Activated T-helper 1 cell treated with anti-CD3 and anti-CD28 coated beads, Interleukin-12 subunit alpha, Interleukin-12 subunit beta, Interleukin-2, Interleukin-4 antibody, amounts not matched to agents 30 ng/mL and 10 ng/mL and 1 ng/mL, durations not matched to agents 14 hours and 24 hours and 36 hours (primary cell): Measurements from ENCODE around the gene CD44. TPM values are rescaled to one million over a fixed set of nuclear protein-coding genes. Genes with fewer than 3 reads are reported as not detected.

Experiments
- DNase-seq: peaks from one replicate; pipeline ENCODE4 v3.0.0; 2021; ENCODE audit warnings: low spot score
- H3K27ac Mint-ChIP-seq: one replicate; pipeline ENCODE4 v1.8.0; 2021; ENCODE audit warnings: mild to moderate bottlenecking, mixed read lengths
- H3K27me3 Mint-ChIP-seq: one replicate; pipeline ENCODE4 v1.8.0; 2022; ENCODE audit warnings: mild to moderate bottlenecking, moderate library complexity, mixed read lengths; ENCODE audit not compliant: insufficient read depth
- H3K36me3 Mint-ChIP-seq: one replicate; pipeline ENCODE4 v1.8.0; 2021; ENCODE audit warnings: low read depth, mixed read lengths
- H3K4me1 Mint-ChIP-seq: one replicate; pipeline ENCODE4 v1.8.0; 2021; ENCODE audit warnings: low read depth, mixed read lengths
- H3K4me3 Mint-ChIP-seq: one replicate; pipeline ENCODE4 v1.8.0; 2021; ENCODE audit warnings: mild to moderate bottlenecking, moderate library complexity, mixed read lengths
- H3K9me3 Mint-ChIP-seq: one replicate; pipeline ENCODE4 v1.8.0; 2021; ENCODE audit warnings: mixed read lengths
- intact Hi-C: fragments of 100-400 bp; cut with micrococcal nuclease; formaldehyde crosslinking; loops from one replicate; pipeline ENCODE4 v1.15.1; 2024
- total RNA-seq: library from RNA; stranded (reverse); gene quantifications from 2 replicates; pipeline ENCODE4 v1.2.3, GENCODE V29; 2022

The CD44 gene
- total RNA-seq, 1 donor from 2014 or later: 547 TPM

DNA sequence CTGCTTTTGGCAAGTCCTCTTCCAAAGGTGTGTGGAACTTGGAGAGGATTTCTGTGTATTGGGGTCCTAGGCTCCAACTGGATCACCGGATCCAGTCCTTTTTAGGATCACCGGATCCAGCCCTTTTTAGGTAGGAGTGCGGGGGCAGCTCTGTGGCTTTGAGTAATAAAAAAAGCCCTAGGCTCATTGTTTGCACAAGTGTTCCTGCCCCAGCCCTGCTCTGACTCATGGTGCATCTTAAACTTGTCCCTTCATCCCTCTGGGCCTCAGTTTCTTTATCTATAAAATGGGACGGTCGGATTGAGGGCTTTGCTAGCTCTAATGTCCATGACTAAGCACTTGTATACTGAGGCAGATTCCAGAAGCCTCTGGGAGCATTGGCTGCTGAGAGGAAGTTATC, 22.7 kb upstream of the CD44 start:
- peaks cover 5% of the 10 kb centered on the region for H3K36me3 Mint-ChIP-seq
- peaks cover 28% of the 10 kb centered on the region for H3K27me3 Mint-ChIP-seq
- peaks cover 43% of the 10 kb centered on the region for H3K4me1 Mint-ChIP-seq
- DNase-seq: no peak
- no peak overlapping the region for H3K27ac Mint-ChIP-seq
- no peak overlapping the region for H3K4me3 Mint-ChIP-seq
- intact Hi-C loops: no loop called here
- peaks cover 4% of the 10 kb centered on the region for H3K9me3 Mint-ChIP-seq

DNA sequence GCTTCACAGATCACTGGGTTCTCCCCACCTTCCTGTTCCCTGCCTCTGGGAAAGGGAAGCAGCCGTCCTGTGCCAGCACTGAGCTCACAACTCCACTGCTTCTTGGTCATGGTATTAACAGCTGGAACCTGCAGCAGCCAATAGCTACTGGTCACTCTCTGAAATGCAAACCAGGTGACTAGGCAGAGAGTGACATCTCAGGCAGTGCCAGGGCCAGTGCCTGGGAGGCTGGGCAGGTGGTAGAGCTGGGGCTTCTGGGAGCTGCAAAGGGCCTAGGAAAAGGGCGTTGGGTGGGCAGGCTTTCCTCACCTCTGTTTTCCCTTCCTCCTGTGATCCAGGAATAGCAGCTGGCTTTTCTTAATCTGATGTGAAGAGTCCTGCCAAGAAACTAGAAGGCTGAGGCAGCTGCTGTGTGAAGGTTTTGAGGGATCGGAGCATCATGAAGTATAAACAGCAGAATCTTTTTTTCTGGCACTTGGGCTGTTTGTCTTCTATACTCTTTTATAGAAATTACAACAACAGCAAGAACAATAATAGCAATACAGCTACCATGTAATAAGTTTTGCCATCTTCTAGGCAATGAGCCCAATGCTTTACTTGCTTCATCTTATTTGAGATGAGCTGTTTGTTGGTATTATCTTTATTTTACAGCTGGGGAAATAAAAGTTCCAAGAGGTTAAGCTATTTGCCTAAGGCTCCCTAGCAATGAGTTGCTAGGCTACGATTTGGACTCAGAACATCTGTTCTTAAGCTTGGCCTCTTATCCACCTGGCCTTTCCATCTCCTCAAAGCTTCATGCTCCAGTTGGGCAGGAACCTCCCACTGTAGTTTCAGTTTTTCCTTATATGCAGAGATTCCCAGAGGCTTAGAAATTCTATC, 22.0 kb upstream of the CD44 start:
- H3K4me1 Mint-ChIP-seq: peaks cover 43% of the 10 kb centered on the region
- H3K27ac Mint-ChIP-seq: no peak overlapping the region
- H3K36me3 Mint-ChIP-seq: peaks cover 5% of the 10 kb centered on the region
- peaks cover 28% of the 10 kb centered on the region for H3K27me3 Mint-ChIP-seq
- no peak overlapping the region for H3K4me3 Mint-ChIP-seq
- intact Hi-C loops: no loop called here
- peaks cover 4% of the 10 kb centered on the region for H3K9me3 Mint-ChIP-seq
- DNase-seq: no peak

DNA sequence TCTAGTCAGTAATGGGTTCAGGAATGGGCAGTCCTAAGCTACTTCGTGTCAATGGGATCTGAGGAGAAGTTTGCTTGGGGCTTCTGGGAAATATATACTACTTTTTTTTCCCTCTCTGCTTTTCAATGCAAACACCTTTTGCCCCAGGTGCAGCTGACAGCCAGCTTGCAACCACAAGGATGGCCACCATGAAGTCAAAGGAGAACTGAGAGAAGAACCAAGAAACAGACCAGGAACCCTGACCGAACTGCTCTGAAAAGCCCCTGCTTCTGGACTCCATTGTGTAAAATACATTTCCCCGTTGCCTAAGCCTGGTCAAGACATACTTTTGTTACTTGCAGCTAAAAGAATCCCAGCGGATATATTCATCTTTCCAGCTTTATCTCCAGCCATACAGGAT, 20.1 kb upstream of the CD44 start:
- no peak overlapping the region for H3K4me3 Mint-ChIP-seq
- peaks cover 51% of the 10 kb centered on the region for H3K4me1 Mint-ChIP-seq
- intact Hi-C loops: no loop called here
- peaks cover 21% of the 10 kb centered on the region for H3K27me3 Mint-ChIP-seq
- peaks cover 4% of the 10 kb centered on the region for H3K9me3 Mint-ChIP-seq
- peaks cover 5% of the 10 kb centered on the region for H3K36me3 Mint-ChIP-seq
- H3K27ac Mint-ChIP-seq: no peak overlapping the region
- DNase-seq: no peak

DNA sequence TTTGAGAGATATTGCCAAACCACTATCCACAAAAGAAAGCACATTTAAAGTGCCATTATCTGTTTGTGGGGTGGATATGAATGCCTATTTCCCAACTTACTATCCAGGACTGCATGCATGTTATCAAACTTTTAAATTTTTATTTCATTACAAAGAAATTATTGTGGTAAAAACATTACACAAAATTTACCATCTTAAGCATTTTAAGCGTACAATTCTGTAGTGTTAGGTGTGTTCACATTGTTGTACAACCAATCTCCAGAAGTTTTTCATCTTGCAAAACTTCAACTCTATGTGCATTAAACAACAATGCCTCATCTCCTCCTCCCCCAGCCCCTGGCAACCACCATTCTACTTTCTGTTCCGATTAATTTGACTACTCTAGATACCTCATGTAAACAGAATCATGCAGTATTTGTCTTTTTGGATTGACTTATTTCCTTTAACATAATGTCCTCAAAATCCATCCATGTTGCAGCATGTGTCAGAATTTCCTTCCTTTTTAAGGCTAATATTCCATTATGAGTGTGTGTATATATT, 17.6 kb upstream of the CD44 start:
- peaks cover 4% of the 10 kb centered on the region for H3K9me3 Mint-ChIP-seq
- DNase-seq: no peak
- peaks cover 67% of the 10 kb centered on the region for H3K4me1 Mint-ChIP-seq
- intact Hi-C loops: no loop called here
- H3K27me3 Mint-ChIP-seq: peaks cover 20% of the 10 kb centered on the region
- peaks cover 5% of the 10 kb centered on the region for H3K36me3 Mint-ChIP-seq
- no peak overlapping the region for H3K4me3 Mint-ChIP-seq
- no peak overlapping the region for H3K27ac Mint-ChIP-seq

DNA sequence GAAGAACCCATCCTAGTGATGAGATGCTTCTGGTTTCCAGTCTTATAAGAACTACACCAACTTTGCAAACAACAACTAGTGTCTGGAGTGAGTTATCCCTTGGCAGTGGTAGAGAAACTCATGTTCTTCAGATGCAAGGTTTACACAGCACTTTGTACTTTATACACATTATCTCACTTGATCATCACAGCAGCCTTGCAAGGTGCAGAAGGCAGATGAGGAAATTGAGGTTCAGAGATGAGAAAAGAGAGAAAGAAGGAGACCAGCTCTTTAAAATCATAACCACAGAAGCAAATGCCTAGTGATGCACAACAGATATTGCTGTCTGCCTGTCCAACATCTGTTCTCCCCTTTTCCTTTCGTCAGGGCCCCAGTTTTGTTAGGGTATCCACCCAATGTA, 16.7 kb upstream of the CD44 start:
- Mint-ChIP-seq H3K4me1 (peaks cover 76% of the 10 kb centered on the region), H3K27me3 (peaks cover 20% of the 10 kb centered on the region), H3K27ac (peak overlapping the region; percentile 32), H3K9me3 (peaks cover 4% of the 10 kb centered on the region), H3K4me3 (no peak overlapping the region), H3K36me3 (peaks cover 5% of the 10 kb centered on the region)
- DNase-seq: no peak
- intact Hi-C loops: loop anchor here (1.0 kb wide), 1 partner anchor 110 kb away; no protein-coding TSS in a partner anchor

DNA sequence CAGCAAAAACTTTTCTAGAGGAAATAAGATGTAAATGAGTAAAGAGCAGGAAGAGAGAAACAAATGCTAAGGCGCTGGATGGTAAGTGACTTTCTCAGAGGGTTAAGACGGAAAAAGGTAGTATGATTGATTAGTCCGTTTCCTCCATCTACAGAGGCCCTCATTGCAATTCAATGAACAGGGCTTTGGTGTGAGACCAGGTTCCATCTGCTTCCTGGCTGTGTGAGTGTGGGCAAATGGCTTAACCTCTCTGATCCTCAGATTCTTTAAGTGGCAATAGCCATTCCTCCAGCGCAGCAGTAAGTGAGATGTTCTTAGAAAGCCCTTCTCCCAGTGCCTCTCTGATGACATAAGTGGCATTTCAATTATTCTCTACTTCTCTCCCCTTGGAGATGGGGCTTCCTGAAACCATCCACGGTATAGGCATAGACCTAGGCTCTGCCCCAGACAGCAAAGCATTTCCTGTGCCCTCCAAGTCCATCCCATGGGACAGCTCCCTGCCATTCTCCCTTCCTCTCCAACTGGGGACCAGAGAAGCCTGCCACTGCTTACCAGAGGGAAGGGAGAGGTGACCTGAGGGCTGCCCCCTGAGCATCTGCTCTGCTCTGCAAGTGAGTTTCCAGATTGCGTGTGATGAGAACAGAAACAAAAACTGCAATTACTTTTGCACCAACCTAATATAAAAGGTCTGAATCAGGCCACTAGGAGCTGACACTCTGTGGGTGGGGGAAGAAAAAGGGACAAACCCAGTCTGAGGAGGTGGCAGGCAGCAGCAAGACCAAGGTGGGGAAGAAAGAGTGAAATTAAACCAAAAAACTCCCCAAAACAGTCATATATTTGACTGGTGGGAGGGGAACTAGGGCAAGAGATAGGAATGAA, 12.7 kb upstream of the CD44 start:
- H3K27ac Mint-ChIP-seq: peak overlapping the region; percentile 84
- H3K27me3 Mint-ChIP-seq: no peaks in the 10 kb centered on the region
- no peaks in the 10 kb centered on the region for H3K36me3 Mint-ChIP-seq
- peaks cover 58% of the 10 kb centered on the region for H3K4me1 Mint-ChIP-seq
- no peaks in the 10 kb centered on the region for H3K9me3 Mint-ChIP-seq
- DNase-seq: no peak
- H3K4me3 Mint-ChIP-seq: peak overlapping the region; percentile 64
- intact Hi-C loops: loop anchor here (1.0 to 5.0 kb wide), 14 partner anchors 13 to 474 kb away; partner anchors contain the start of genes APIP, CD44 and PDHX

DNA sequence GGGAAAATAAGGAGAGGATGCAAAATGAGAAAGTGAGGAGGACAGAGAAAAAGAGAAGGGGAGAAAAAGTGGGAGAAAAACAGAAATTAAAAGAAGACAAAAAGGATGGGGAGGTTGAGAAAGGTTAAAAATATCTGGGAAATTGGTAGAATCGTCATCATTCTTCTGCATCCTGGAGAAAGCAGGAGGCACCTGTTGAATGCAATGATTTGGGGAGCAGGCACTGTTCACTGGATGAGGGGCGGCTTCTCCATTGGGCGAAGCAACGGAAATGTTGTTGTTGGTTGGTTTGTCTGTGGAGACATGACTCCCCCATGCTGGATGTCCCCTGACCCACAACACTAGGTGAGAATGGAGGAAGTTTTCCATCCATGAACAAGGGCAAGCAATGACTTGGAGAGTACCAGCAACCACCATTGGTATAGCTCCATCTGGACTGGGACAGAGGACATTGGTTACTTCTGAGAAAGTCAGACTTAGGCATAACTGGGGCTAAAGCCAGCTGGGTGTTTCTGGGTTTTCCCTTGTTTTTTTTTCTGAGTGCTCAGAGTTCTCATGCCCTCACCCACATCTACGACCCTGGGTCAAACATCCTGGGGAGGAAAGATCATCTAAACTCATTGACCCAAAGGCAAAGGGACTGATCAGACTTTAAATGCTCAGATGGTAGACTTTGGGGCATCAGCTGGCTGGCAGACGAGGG, 11.9 kb upstream of the CD44 start:
- Mint-ChIP-seq H3K4me1 (peaks cover 57% of the 10 kb centered on the region), H3K36me3 (no peaks in the 10 kb centered on the region), H3K27me3 (peaks cover 2% of the 10 kb centered on the region), H3K4me3 (peak overlapping the region; percentile 45), H3K27ac (peak overlapping the region; percentile 84), H3K9me3 (no peaks in the 10 kb centered on the region)
- intact Hi-C loops: loop anchor here (1.0 to 5.0 kb wide), 14 partner anchors 12 to 475 kb away; partner anchors contain the start of genes APIP, CD44 and PDHX
- no peak for DNase-seq

DNA sequence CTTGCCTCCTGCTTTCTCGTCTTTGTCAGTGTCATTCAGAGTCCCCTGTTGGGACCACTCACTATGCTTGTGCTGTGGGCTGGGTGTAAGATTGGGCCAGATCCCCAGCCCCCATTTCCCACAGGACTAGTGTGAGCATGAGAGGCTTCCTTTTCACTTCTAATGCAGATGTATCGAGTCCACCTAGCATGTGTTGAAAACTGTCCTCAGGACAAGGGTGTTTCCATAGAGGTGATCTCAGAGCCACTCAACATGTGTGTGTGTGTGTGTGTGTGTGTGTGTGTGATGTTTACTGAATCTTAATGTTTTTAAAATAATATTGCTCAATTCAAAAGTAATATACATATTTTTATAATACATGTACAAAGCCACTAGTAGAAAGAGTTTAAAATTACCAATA, 11.4 kb upstream of the CD44 start:
- Mint-ChIP-seq H3K4me1 (peaks cover 53% of the 10 kb centered on the region), H3K27ac (no peak overlapping the region)
- intact Hi-C loops: loop anchor here (5.0 kb wide), 3 partner anchors 110 to 475 kb away; partner anchors contain the start of genes APIP and PDHX

DNA sequence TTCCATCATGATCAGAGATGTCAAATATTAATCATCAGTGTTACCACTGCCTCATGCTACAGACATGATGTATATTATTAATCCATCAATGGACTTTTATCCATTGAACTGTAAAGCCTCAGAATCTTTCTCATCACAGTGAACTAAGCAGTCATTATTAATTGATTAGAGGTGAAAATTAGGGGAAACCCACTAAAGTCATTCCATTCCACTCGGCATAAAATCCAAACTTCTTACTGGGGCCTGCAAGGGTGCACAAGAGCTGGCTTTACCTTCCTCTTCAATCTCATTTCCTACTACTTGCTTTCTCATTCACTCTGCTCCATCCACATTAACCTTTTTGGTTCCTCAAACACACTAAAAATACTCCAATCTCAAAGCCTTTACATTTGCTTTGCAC, 7.9 kb upstream of the CD44 start:
- peaks cover 48% of the 10 kb centered on the region for H3K4me1 Mint-ChIP-seq
- H3K4me3 Mint-ChIP-seq: no peak overlapping the region
- intact Hi-C loops: no loop called here
- no peak for DNase-seq
- H3K27ac Mint-ChIP-seq: no peak overlapping the region
- peaks cover 4% of the 10 kb centered on the region for H3K27me3 Mint-ChIP-seq
- peaks cover 2% of the 10 kb centered on the region for H3K36me3 Mint-ChIP-seq
- H3K9me3 Mint-ChIP-seq: no peaks in the 10 kb centered on the region

More for the DNA sequence above, 11.4 kb upstream of the CD44 start:
- no peaks in the 10 kb centered on the region for H3K36me3 Mint-ChIP-seq
- H3K27me3 Mint-ChIP-seq: peaks cover 4% of the 10 kb centered on the region
- H3K9me3 Mint-ChIP-seq: no peaks in the 10 kb centered on the region
- no peak for DNase-seq
- no peak overlapping the region for H3K4me3 Mint-ChIP-seq

DNA sequence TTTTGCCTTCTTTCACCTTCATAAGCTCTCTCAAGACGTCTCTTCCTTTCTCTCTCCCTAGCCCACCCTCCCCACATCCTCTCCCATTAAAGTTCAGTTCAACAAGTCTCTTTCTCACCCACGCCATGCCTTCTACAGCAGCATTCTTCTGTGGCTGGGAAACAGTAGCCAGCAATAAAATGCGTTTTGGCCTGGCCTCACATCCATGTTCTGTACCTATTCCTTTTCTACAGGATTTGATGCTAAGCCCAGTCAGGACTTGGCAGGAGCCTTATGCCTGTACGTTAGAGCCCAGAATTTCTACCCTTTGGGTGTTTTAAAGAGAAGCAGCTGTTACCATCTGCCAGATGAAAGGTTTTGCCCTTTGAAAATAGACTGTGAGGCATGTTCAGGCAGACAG, 7.1 kb upstream of the CD44 start:
- Mint-ChIP-seq H3K27ac (no peak overlapping the region), H3K4me1 (peaks cover 40% of the 10 kb centered on the region), H3K36me3 (peaks cover 2% of the 10 kb centered on the region), H3K4me3 (no peak overlapping the region), H3K9me3 (no peaks in the 10 kb centered on the region), H3K27me3 (peaks cover 4% of the 10 kb centered on the region)
- intact Hi-C loops: no loop called here
- DNase-seq: no peak

DNA sequence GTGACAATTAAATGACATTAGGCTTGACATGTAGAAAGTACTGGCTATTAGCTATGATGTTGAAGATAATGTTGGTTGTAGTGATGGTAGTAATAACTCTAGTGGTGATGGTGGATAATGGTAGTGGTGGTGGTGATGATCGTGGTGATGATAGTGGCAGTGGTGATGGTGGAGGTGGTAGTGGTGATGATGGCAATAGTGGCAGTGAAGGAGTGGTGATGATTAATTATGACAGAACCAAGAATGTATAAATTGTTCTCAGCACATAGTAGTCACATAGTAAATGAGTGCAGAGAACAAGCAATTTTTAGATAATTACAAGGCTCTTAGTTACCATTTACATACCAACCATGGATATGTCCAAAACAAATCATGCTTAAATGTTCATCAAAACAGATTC, 5.3 kb upstream of the CD44 start:
- H3K4me1 Mint-ChIP-seq: peaks cover 44% of the 10 kb centered on the region
- peaks cover 4% of the 10 kb centered on the region for H3K27me3 Mint-ChIP-seq
- H3K4me3 Mint-ChIP-seq: no peak overlapping the region
- peaks cover 6% of the 10 kb centered on the region for H3K36me3 Mint-ChIP-seq
- peak overlapping the region; percentile 32 for H3K27ac Mint-ChIP-seq
- intact Hi-C loops: no loop called here
- no peaks in the 10 kb centered on the region for H3K9me3 Mint-ChIP-seq
- no peak for DNase-seq

DNA sequence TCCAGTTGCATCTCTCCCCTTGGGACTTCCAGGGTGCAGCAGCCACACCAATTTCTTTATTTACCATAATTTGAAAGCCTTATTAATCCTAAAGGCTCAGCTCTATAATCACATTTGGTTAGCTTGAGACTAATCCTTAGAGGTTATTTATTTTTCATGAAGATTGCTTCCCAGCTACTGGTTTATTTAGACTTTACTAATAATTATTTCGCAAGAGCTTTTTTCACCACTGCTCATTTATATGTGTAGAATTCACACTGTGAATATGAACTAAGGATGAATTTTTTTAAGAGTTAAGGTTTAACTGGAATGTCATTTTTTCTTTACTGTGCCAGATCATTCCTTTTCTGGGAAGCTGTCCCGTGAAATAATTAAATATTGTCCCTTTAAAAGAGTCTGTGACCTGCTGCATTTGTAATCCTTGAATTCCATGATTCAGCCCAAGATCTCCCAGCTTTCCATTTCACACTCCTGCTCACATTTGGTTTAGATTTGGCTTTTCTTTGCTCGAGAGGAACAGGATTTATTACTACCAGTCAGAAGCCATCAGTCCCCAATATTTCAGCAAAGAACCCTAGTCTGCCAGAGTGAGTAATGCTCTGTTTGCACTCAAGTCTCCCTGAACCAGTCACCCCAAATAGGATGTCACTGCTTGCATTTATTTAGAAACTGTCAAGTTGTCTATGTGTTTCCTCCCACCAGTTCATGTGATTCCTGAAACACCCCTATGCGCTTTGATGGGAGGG, 4.4 kb upstream of the CD44 start:
- Mint-ChIP-seq H3K36me3 (peaks cover 6% of the 10 kb centered on the region), H3K27ac (no peak overlapping the region), H3K9me3 (no peaks in the 10 kb centered on the region), H3K4me1 (peaks cover 40% of the 10 kb centered on the region), H3K4me3 (no peak overlapping the region), H3K27me3 (peaks cover 4% of the 10 kb centered on the region)
- no peak for DNase-seq
- intact Hi-C loops: no loop called here
